Epithelial cell of proximal tubule (primary cell): Measurements from ENCODE around the gene KCNMB2. TPM values are rescaled to one million over a fixed set of nuclear protein-coding genes. Genes with fewer than 3 reads are reported as not detected.

Experiments used
- DNase-seq: peaks from one replicate; pipeline ENCODE4 v3.0.0-alpha.2; 2011; ENCODE audit warnings: low read depth
- H3K4me3 ChIP-seq: 2 replicates; pipeline ENCODE4 v1.5.1; 2011; ENCODE audit warnings: low read depth, mild to moderate bottlenecking, low read length
- CTCF ChIP-seq: conservative IDR thresholded peaks from 2 replicates; pipeline ENCODE4 v1.5.1; 2012; ENCODE audit warnings: low read depth, mild to moderate bottlenecking, low read length
- total RNA-seq: library from RNA; depleted of rRNA; stranded (reverse); fragments of >200 nt; gene quantifications from 2 replicates; pipeline ENCODE4 v1.2.3, GENCODE V29; 2015

KCNMB2 gene
- total RNA-seq, 1 donor from 2014 or later: not detected

GRCh38 chr3:178705925-178706324 lies 169.7 kb downstream of the KCNMB2 start:
- DNase-seq: no peak
- TF ChIP-seq CTCF: no peak
- no peak overlapping the region for H3K4me3 ChIP-seq

GRCh38 chr3:178706411-178706810 lies 170.2 kb downstream of the KCNMB2 start:
- no peak overlapping the region for H3K4me3 ChIP-seq
- no peak for TF ChIP-seq CTCF
- no peak for DNase-seq

DNA sequence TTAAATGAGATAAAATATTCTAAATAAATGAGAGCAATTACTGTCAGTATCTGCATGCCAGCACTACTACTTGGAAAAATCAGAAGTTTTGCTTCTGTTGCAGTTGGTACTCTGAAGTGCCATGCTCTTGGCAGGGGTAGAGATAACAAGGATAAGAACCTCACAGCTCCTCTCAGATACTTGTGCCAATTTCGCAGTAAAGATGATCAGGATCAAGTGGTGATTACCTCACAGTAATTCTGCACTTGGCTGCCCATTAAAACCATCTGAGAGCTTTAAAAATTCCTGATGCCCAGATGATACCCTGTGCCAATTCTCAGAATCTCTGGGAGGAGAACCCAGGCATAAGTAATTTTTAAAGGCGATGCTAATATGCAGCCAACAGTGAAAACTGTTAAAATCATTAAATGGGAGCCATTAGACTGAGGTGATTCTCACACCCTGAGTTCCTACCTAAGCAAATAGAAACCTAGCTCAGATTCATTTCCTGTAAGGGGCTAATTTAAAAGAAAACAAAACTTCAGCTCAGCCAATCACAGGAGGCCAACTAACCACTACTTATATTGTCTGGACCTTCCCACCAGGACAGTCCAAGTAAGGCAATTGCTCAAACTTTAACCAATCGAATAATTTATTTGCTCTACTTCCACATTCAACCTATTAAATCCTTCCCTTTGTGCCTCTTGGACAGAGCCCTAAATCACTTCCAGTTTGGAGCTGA lies 171.2 kb downstream of the KCNMB2 start:
- H3K4me3 ChIP-seq: no peak overlapping the region
- no peak for TF ChIP-seq CTCF
- no peak for DNase-seq

GRCh38 chr3:178709051-178709450 lies 172.8 kb downstream of the KCNMB2 start:
- H3K4me3 ChIP-seq: no peak overlapping the region
- no peak for DNase-seq
- no peak for TF ChIP-seq CTCF

GRCh38 chr3:178711753-178712152 lies 175.5 kb downstream of the KCNMB2 start:
- TF ChIP-seq CTCF: no peak
- DNase-seq: no peak

GRCh38 chr3:178712247-178712646 lies 176.0 kb downstream of the KCNMB2 start:
- DNase-seq: no peak
- no peak overlapping the region for H3K4me3 ChIP-seq
- TF ChIP-seq CTCF: no peak

More at GRCh38 chr3:178711753-178712152, 175.5 kb downstream of the KCNMB2 start:
- H3K4me3 ChIP-seq: no peak overlapping the region
